Kidney capillary endothelial cell (primary cell): Measurements from ENCODE around the gene SIN3B.

Experiments
- DNase-seq: peaks from one replicate; pipeline ENCODE4 v3.0.0-alpha.2; 2018; ENCODE audit warnings: low spot score

SIN3B gene

DNA sequence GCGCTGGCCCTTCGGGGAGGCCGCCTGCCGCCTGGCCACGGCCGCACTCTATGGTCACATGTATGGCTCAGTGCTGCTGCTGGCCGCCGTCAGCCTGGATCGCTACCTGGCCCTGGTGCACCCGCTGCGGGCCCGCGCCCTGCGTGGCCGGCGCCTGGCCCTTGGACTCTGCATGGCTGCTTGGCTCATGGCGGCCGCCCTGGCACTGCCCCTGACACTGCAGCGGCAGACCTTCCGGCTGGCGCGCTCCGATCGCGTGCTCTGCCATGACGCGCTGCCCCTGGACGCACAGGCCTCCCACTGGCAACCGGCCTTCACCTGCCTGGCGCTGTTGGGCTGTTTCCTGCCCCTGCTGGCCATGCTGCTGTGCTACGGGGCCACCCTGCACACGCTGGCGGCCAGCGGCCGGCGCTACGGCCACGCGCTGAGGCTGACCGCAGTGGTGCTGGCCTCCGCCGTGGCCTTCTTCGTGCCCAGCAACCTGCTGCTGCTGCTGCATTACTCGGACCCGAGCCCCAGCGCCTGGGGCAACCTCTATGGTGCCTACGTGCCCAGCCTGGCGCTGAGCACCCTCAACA is 60.8 kb downstream of the SIN3B start:
- DNase-seq, result no peak

DNA sequence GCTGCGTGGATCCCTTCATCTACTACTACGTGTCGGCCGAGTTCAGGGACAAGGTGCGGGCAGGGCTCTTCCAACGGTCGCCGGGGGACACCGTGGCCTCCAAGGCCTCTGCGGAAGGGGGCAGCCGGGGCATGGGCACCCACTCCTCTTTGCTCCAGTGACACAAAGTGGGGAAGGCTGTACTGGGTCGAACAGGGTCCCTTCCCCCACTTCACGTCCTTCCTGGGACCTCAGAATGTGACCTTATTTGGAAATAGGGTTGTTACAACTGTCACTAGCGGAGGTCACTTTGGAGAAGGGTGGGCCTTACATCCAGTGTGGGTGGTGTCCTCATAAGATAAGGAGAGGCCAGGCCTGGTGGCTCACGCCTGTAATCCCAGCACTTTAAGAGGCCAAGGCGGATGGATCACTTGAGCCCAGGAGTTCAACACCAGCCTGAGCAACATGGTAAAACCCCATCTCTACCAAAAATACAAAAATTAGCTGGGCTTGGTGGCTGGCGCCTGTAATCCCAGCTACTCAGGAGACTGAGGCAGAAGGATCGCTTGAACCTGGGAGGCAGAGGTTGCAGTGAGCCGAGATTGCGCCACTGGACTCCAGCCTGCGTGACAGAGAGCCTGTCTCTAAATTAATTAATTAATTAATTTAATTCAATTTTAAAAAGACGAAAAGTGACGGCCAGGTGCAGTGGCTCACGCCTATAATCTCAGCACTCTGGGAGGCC is 61.4 kb downstream of the SIN3B start:
- DNase-seq, result no peak

DNA sequence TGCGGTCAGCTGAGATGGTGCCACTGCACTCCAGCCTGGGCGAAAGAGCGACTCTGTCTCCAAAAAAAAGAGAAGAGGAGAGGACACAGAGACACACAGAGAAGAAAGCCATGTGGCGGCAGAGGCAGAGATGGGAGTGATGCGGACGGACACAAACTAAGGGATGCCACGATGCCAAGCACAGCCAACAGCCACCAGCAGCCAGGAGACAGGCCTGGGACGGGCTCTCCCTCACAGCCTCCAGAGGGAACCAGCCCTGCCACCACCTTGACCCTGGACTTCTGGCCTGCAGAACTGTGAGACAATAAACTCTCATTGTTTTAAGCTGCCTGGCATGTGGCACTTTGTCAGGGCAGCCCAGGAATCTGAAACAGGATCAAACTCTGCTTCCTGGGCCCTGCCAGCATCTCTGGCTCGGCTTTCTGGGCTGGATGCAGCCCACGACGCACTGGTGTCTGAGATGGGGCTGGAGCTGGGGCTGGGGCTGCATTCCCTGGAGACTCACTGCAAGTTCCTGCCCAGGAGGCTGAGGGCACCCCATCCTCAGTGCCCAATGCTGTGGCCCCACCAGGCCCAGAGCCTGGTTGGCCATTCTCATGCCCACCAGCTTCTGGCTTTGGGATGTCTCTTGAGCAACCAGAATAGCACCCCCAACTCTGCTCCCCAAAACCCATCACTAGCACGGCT is 62.6 kb downstream of the SIN3B start:
- DNase-seq, result no peak

DNA sequence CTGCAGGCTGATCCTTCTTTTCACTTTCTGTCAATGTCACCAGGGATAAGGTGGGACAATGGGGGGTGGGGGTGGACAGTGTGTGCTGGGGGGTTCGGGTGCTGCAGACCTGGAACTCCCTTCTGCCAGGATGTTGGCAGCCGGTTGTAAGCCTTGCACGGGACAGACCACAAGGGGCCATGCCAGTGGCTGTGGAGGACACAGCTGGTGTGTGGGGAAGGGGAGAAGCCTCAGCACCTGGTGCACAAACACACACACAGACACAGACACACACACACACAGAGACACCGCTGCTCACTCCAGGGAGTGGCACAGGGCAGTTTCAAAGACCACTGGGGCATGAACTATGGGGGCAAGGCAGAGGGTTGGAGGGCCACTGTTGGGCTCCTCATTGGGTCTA is 63.2 kb downstream of the SIN3B start:
- DNase-seq, result no peak

DNA sequence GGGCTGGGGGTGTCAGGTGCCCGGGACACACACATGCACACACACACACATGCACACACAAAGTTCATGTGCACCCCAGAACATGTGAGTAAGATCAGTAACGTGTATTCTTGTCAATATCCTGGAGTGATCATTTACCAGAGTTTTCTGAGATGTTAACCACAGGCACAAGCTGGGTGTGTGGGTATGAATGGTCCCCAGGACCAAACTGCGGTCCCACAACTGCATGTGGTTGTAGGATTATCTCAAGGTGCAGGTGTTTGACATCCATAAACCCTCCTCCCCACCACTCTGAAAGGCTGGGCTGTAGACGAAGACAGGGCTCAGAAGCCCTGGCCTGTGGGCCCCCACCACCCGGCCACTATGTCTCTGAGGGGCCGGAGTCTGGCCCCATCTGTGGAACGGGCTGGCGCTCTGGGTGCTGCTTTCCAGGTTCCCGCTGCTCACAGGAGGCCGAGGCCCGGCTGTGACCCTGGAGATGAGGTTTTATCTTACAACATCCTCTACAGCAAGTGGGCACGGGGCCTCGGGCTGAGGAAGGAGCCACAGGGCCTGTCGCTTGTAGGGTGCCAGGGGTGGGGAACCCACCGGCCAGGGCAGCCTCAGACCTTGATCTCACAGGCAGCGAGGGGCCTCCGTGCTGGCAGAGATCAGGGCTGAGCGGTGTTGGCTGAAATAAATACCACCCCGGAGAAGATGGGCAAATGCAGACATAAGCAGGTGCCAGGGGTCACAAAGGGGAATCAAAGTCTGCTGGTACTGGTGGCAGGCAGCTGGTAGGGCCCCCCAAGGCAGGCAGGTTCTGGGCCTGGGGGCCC is 63.9 kb downstream of the SIN3B start:
- DNase-seq, result no peak

DNA sequence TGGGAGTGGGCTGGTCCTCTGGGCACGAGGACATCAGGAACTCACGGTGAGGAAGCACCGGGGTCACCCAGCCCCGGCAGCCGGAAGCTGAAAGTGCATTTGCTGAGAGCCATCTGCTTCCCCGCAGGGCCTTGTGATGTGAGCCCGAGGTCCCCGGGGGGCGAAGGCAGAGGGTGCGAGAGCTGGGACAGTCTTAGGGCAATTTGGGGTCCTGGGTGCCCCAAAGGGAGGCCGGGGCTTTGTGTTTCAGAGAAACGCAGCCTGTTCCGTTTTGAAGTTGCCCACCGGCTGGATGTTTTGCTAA is 64.4 kb downstream of the SIN3B start:
- no peak for DNase-seq

DNA sequence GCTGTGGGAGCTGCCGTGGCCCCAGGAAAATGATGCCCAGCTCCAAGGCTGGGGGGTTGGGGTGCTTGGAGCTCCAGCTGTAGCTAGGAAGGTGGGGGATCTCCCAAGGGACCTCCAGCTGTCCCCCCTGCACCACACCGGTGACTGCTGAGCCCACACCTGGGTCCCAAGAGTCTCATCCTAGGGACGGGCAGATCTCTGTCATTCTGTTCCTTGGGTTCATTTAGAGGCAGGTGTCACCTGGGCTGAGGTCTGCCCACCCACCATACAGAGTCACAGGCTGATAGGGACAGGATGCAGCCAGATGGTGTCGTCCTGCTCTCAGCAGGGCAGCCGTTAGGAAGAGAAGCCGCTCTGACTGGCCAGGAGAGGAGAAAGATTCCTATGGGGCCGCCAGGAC is 64.9 kb downstream of the SIN3B start:
- DNase-seq, result no peak

DNA sequence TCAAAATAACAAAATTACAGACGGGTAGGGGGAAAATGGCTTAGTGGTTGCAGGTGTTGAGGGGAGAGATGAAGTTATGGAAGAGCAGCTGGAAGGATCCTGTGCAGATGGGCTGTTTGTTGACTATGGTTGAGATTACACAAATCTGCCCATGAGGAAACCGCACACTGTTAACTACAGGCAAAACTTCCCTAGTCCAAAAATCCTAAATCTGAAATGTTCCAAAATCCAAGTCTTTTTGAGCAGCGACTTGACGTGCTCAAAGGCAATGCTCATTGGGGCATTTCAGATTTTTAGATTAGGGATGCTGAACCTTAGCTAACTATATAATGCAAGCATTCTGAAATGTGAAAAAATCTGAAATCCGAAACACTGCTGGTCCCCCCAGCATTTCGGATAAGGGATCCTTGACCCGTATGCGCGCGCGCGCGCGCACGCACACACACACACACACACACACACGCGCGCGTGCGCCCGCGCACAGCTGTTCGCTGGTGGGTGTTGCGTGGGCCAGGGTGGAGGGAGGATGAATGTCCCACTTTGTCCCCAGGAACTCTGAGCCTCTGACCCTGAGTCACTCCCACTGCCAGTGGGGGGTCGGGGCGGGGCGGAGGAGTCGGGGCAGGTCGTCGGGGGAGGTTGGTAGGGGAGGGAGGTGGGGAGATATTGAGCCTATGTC is 66.4 kb downstream of the SIN3B start:
- DNase-seq, result no peak

DNA sequence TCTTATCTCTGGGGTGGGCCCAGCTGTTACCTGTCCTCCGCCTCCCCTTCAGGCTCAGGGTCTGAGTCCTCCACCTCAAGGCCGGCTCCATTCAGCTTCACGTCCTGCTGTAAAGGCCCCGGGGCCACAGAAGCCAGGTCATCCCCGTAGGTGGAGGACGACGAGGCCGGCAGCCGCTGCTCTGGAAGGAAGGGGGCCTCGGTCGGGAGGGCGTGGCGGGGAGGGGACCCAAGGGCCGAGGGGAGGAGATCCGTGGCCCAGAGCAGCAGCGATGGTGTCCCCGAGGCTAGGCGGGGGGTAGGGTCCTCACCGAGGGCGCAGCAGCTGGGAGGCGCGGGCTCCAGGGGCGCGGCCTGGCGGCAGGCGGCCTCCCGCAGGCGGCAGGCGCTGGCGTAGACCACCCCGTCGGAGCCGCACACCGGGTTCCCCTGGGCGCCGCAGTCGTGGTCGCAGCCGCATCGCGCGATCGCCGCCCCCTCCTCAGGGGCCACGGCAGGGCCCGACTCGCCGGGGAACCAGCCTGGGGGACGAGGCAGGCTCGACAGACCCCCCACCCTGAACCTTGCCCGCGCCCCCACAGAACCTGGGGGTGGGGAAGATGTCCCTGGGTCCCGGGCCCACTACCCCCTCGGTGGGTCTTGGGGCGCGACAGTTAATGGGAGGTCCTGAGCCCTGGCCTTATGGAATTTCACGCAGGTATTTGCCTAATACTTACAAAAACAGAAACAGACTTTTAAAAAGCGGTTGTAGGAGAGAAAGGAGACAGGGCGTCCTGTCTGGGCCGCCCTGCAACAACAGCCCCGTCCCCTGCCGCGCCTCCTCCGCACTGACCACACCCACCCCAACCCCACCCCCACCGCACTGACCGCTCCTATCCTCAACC is 67.2 kb downstream of the SIN3B start:
- no peak for DNase-seq

DNA sequence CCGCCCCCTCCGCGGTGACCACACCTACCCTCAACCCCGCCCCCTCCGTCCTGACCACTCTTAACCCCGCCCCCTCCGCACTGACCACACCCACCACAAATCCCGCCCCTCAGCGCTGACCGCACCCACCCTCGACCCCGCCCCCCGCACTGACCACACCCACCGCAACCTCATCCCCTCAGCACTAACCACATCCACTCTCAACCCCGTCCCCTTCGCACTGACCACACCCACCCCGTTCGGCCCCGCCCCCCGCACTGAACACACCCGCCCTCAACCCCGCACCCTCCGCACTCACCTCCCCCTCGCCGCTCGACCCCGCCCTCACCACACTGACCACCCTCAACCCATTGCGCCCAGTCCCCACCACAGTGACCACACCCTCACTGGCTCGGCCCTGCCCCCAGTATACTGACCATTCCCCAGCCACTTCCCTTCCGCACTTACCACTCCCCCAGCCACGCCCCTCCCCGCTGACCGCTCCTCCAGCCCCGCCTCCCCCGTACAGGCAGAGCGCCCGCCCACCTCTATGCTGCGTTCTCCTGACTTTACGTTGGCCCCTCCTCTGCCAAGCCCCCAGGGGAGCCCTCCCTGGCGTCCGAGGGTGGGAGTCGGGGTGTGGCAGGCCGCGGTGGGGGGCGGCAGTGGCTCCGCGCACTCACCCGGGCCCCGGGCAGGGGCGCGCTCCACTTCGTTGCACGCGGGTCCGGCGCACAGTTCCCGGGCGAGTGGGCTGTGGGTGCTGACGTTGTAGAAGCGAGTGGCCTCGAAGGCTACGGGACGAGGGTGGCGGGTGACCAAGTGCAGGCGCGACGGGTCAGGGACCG is 68.0 kb downstream of the SIN3B start:
- peak; percentile 89 for DNase-seq

DNA sequence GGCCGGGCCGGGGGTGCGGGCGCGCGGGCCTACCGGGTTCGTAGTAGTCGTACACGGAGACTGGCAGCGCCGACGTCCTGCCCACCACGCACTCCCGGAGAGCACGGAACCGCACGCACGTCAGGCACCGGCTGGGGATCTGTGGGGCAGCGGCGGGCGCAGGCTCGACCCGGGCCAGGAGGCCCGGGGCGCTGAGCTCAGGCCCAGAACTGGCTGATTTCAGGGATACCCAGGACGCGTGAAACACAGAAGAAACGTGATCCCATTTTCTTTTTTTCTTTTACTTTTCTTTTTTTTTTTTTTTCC is 68.6 kb downstream of the SIN3B start:
- no peak for DNase-seq

DNA sequence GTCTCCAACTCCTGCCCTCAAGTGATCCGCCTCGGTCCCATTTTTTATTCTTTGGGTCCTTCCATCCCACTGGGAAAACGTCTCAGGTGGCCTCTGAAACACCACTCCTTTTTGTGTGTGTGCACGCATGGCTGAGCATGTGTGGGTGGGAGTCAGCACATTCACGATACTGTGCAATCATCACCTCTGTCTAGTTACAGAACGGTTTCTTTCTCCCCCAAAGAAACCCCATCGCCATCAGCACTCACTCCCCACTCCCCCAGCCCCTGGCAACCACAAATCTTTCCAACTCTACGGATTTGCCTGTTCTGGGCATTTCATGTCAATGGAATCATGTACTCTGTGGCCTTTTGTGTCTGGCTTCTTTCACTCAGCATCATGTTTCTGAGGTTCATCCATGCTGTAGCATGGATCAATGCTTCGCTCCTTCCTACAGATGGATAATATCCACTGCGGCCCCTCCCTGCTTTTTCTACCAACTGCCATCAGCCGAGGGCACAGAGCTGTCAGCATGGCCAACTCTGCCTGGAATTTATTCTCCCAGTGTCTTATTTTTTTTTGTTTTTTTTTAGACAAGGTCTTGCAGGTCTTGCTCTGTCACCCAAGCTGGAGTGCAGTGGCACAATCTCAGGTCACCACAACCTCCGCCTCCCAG is 69.3 kb downstream of the SIN3B start:
- no peak for DNase-seq

DNA sequence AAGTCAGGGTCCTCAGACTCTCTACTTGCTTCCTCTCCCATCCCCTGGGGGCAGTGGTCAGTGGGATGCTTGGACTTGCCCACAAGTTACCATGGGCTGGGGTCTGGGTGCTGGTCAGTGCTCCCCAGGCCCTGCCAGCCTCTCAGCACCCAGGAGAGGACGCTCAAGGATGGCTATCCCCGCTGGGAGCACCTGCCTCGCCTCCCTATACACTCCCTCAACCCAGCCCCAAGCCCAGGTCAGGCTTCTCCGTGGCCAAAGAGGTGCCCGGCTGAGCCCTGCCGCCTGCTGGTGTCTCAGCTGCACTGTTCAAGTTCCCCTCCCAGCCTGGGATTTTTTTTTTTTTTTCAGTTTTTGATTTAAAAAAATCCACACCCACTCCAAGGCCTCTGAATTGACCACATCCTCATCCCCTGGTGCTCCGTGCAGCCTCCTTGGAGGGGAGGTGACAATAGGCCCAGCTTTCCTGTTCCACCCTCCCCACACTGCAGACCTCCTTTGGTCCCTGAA is 70.4 kb downstream of the SIN3B start:
- no peak for DNase-seq

DNA sequence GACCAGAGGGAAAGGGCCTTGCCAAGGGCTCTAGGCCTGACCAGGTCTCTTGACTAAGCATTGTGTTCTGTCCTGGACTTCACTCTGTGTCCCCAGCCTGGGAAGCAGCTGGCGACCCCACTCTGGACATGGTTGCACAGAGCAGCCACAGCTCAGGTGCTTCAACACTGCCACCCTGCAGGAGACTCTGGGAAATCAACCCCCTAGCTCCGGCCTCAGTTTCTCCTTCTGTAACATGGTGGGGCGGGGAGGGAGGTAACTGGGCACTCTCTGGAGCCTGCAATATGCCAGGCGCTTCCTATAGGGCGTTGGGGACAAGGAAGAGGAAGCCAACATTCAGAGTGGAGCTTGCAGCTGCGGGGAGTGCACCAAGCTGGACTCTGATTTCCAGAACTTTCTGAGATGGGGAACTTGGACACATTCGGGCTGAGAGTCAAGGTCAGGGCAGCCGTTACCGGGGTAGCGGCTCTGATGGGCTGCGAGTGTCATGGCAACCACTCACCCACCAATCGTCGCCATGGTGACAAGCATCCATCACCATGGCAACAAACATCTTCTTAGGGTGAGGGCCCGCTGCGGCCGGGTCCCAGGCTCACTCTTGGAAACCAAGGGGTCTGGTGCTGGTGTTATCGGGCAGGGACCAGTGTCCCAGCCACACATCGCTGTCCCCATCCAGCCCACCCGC is 72.4 kb downstream of the SIN3B start:
- no peak for DNase-seq

DNA sequence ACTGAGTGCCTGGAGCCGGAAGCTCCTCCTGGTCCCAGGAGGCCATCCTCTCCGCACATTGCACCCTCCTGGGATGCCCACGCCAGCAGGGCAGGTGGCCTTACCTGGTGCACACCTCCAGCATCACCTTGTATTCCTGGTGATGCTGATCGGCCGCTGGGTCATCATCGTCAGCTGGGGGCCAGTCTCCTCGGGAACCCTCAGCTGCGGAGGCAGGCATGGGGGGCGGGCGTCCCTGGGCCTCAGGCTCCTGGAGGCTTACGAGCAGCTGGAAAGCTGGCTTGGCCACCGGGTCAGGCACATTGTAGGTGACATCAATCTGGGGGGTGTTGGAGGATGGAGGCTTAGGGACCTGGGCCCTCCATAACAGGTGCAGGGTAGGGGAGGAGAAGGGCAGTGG is 73.3 kb downstream of the SIN3B start:
- no peak for DNase-seq

DNA sequence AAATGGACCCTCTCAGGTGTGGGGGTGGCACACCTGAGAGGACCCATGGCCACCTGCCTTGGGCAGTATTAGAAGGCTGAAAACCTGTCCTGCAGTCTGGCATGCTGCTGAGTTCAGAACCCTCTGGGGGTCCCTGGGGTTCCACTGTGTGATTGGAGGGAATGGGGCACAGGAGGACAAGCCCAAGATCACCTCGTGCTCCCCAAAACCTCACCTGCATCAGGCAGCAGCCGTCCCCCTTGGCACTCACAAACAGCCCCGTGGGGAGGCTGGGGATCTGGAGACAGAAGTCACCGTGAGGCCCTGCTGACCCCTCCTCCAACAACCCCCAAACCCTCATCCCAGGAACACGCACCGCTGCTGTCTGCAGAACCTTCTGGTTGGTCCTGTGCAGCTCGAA is 74.1 kb downstream of the SIN3B start:
- no peak for DNase-seq

DNA sequence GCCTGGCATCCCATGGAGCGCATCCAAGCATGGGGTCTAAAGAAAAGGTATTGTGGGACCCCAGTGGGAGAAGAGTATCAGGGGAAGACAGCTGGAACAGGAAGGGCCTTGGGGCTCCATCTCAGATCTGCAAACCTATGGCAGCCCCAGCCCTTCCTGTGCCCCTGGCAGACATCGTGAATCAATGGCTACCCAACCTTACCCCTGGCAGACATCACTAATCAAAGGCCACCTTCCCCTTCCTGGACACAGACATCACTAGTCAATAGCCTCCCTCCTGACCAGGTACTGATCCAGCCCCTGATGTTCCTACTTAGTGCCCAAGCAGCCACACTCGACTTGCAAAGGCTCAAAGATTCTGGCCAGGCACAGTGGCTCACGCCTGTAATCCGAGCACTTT is 75.4 kb downstream of the SIN3B start:
- no peak for DNase-seq

DNA sequence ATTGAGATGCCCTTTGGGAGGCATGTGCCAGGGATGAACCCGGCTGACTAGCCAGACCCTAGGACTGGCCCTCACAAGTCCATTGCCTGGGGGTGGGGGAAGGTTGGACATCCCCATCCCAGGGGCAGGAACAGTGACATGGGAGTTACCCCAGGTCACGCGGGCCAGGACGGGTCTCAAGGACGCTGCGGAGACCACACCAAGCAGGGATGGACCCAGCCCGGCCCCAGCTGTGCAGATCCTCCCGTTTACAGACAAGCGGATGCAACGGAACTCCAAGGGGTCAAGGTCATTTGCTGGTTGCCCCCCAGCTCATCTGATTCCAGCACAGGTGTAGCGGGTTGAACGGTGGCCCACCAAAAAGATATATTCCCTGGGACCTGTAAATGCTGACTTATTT is 79.6 kb downstream of the SIN3B start:
- DNase-seq, result no peak

DNA sequence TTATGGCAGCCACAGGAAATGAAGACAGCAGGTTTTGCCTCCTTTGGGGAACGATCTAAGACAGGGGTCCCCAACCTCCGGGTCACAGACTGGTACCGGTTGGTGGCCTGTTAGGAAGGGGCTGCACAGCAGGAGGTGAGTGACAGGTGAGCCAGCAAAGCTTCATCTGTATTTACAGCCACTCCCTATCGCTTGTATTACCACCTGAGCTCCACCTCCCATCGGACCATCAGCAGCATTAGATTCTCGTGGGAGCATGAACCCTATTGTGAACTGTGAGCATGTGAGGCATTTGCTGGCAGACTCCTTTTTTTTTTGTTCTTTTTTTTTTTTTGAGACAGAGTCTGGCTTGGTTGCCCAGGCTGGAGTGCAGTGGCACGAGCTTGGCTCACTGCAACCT is 81.8 kb downstream of the SIN3B start:
- DNase-seq, result no peak
